OCI-M2 (cell line): ENCODE data around the gene RTN4R.

Experiments used
- DNase-seq: peaks from one replicate; lab custom pipeline; 2025; ENCODE audit not compliant: unreplicated experiment; lab: John Stamatoyannopoulos, UW

The RTN4R gene

GRCh38 chr22:20204806-20205205 is 63.3 kb downstream of the RTN4R start:
- no peak for DNase-seq

- DNase-seq = no peak
These were observed 63.8 kb downstream of the RTN4R start for GRCh38 chr22:20204311-20204710.

DNA sequence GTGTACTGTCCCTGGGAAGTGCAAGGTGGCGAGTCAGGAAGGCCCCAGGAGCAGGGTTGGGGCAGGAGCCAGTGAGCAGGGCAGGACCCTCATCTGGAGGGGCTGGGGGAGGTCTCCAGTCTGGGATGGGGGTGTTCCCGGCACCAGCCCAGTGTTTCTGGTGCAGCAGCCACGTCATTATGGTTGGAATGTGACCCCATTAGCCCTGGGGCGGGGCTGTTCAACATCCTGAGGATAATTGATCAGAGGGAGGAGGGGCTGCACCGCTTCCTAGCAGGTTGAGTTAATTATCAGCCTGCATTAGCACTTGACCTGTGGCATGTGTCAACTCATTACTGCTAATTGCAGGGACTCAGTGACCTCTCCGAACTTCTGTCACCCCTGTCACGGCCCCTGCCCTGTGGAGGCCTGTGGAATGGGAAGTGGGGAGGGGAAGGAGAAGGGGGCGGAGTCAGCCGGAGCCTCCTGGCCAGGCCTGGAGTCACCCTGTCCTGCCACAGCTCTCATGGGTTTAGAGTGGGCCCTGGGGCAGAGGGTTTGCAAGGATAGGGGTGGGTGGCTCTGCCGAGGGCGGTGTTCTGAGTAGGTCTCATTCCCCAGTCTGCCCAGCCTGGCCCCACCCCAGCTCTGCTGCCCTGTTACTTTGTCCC is 64.4 kb downstream of the RTN4R start:
- no peak for DNase-seq

- DNase-seq = no peak
These were observed 65.0 kb downstream of the RTN4R start for GRCh38 chr22:20203142-20203551.

- DNase-seq = no peak
These were observed 66.2 kb downstream of the RTN4R start for GRCh38 chr22:20201837-20202392.

DNA sequence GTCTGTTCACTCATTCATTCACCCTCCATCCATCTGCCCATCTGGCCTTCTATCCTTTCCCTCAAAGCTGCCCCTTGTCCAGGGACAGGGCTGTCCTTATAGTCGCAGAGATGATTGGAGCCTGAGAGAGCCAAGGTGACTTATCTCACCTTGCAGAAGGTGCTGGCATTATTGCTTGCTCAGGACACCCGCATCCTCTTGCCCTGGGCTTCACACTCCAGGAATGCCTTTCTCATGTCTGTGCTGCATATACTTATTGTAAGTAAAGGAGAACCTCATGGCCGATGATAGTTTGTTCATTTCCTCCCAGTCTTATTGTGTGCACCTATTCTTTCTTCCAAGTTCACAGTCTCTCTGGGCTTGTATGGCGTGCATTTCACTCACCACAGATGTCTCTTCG is 68.2 kb downstream of the RTN4R start:
- DNase-seq = no peak

DNA sequence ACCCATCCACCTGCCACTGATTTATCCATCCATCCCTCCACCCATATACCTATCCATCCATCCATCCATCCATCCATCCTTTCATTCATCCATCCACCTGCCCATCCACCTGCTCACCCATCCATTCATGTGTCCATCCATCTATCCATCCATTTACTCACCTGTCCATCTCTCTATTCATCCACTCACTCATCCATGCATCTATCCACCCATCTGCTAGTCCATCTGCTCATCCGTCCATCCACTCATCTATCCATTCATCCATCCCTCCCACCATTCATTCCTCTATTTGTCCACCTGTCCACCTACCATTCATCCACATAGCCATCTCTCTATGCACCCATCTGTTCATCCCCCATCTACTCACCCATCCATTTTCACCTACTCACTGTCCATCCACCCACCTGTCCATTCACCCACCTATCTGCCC is 68.7 kb downstream of the RTN4R start:
- DNase-seq = no peak

- DNase-seq = no peak
These were observed 69.4 kb downstream of the RTN4R start for GRCh38 chr22:20198557-20199319.

GRCh38 chr22:20197407-20198030 is 70.6 kb downstream of the RTN4R start:
- no peak for DNase-seq

DNA sequence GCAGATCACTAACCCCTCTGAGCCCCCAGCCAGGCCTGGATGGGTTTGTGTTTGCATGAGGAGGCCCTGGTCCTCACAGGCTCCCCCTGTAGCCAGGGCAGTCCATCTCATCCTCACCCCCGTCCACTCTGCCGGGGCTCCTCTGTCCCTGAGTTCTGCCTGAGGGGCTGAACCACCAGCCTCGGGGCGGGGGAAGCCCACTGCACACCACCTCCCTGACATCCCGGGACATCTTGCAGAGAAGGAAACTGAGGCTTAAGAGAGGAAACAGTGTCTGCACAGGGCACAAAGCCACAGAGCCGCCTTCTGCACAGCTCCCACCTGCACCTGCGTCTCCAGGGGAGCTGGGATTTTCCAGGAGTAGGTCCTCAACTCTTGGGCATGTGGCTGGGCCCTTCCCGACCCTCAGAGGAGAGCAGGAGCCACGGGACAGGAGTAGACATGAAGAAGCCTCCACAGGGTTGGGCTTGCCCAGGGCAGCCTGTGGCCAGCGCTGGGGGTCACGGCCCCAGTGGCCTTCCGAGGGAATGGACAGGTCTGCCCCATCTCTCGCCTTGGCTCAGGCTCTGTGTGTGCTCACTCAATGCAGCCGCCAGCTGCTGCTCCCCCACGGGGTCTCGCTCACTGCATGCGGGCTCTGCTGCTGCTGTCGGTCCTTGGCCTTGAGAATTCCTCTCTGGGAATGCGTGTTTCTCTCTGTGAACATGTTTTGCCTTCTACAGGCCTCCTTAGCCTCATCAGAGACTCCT is 71.8 kb downstream of the RTN4R start:
- DNase-seq = no peak

DNA sequence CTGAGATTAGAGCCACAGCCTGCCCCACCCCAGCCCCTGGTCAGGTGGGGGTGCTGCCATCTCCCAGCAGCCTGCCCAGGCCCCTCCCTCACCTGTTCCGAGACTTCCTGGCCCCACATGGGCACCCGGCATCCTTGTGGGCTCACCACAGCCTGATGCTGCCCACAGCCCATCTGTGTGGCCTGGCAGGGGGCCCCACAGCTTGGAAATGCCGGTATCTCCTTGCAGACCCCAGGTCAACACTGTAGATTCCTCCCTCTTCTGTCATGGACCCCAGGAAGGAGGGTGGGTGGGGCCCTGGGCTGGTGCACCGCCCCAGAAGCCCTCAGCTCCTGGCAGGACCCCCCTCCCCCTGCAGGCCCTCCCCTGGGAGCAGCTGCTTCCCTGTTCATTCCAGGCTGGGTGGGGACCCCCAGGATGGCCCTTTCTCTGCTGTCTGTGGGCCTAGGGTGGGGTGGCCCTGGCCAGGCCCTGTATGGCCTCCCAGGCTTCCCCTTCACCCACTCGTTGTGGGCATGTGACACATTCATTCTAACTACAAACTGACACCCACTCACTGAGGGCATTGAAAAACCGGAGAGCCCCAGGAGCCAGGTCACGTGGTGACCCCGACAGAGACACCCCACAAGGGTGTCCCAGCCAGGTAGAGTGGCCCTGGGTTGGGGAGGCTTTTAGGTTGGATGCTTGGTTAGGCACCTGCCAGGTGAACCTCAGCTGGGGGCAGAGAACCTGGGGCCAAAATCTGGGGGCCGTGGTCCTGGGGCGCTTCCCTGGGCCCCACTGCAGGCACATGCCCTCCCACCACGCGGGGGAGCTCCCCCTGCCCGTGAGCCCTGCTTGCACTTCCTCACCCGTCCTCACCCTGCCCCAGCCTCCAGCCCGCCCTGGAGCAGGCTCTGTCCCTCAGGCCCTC is 73.2 kb downstream of the RTN4R start:
- no peak for DNase-seq

GRCh38 chr22:20193761-20194494 is 74.2 kb downstream of the RTN4R start:
- DNase-seq = no peak

DNA sequence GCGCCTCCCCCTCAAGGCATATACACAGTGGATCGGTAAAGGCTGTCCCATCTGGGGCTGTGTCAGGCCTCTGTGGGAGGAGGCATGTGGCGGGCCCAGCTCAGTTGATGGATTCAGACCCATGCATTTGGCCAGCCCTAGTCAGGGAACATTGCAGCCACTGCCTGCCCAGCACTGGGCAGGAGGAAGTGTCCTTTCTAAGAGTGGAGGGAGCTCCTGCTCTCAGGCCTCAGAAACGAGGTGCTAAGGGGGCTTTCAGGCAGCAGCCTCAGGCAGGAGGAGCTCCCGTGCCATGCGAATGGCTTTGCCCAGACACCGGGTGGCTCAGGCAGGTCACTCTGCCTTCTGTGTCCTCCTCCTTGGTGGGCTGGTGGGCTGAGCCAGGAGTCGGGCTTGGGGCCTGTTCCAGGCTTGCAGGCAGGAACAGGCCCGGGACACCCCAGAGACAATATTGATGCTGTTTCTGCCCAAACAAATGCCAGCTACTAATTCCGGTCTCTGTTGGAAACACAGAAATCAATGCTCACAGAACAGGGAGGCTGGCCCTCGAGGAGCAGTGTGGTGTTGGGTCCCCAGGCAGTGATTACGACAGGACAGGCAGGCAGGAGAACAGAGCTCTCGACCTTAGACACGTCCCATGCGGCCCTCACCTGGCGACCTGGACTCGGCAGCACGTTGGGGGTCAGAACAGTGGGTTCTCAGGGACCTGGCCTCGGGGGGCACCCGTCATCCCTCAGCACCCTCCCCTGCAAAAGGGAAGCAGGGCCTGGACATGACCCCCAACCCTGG is 75.0 kb downstream of the RTN4R start:
- DNase-seq = no peak

- DNase-seq = no peak
These were observed 75.7 kb downstream of the RTN4R start for GRCh38 chr22:20192293-20192971.

DNA sequence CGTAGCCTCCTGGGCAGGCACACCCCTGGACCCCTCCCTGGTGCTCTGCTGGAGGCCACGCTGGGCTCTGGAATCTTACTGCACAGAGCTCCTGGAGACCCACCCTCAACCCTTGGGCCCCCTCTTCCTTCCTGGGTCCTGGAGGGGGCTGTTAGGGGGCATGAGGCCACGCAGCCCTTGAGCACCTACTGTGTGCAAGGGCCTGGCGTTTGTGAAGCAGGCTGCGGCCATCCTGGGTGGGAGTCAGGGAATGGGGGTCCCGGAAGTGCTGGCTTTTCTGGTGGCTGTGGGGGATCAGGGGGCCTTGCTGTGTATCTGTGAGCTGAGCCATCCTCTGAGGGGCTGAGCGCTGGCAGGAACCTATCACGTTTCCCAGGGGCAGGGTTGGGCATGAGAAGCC is 76.3 kb downstream of the RTN4R start:
- no peak for DNase-seq
